ENCODE results near the gene SCAI.
A peak's percentile ranks its signal among the peaks of the same experiment; 100 is the strongest.
"Not testable (repeated sequence)": the region's sequence is repeated elsewhere in the genome, so short reads cannot be mapped to it uniquely, and the experiment has no call there.

SCAI gene

DNA sequence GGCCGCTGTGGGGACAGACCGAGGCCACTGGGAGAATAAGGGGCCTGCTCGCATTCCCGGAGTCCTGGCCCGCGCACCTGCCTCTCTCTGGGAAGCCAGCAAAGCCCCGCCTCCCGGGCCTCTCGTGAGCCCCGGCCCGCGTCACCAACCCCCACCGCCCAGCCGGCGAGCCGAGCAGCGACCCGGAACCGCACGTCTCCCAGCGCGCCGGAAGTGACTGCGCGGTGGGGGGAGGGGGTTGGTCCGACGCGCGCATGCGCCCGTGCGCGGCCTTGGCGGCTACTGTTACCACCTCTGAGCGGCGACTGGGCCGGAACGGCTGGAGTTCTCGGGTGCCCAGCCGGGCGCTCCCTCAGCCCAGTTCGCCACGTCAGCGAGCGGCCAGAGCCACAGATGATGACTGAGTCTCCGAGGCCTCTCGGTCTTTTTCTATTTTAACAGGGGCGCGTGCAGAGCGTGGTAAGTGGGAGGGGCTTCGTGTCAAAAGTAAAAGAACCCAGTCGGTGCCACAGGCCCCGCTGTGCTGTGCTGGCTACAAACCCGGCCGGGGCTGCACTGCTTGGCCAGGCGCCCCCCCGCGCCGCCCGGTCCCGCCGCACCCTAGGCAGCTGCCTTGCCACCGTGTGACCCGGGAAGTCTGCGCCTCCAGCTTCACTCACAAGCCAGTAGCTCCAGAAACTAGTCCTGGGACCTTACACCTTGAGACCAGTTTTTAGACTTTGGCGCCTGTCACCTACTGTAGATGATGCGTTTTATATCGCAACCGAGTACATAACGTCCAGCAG is 202.2 kb downstream of the SCAI start, which contains the start of gene GOLGA1:
GOLGA1 (minus strand) TSS at position 190 of the 785 bp plus-strand sequence. CDS start 2,372 bp downstream, outside the sequence.
- peaks cover 22% of the 10 kb centered on the region for H3K36me3 Mint-ChIP-seq (ENCODE audit: insufficient read depth)

DNA sequence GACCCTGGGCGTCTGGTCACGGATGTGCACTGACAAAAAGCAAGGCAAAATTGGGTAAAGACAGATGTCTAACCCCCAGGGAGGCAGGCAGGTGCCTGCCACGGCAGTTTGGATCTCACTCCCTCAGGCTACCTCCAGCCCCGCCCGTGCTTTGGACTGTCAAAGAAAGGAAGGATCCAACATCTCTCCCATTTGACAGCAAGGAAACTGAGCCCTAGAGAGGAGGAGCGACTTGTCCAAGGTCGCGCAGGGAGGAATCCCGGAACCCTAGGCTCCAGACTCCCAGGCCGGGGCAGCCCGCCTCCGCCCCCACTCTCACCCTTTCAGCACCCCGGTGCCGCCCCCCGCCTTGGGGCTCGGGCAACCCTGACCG is 202.8 kb downstream of the SCAI start:
- peak overlapping the region; percentile 96 for H3K27ac Mint-ChIP-seq (ENCODE audit: low read depth)
- H3K9me3 Mint-ChIP-seq: no peaks in the 10 kb centered on the region
- no peaks in the 10 kb centered on the region for H3K27me3 Mint-ChIP-seq
- H3K36me3 Mint-ChIP-seq (ENCODE audit: insufficient read depth): peaks cover 28% of the 10 kb centered on the region
- H3K4me3 Mint-ChIP-seq: peak overlapping the region; percentile 88
- H3K4me1 Mint-ChIP-seq: peaks cover 29% of the 10 kb centered on the region
- DNase-seq (ENCODE audit: low spot score in 2 of 2) (no peak), ATAC-seq (replicated peaks; ENCODE audit: extremely low read depth, poor library complexity, severe bottlenecking) (peak; percentile 3)

More for the DNA sequence above, 202.2 kb downstream of the SCAI start, which contains the start of gene GOLGA1:
- Mint-ChIP-seq H3K4me3 (peak within 1 kb of the TSS; percentile 88), H3K4me1 (peaks cover 29% of the 10 kb centered on the region), H3K27ac (ENCODE audit: low read depth) (peak within 1 kb of the TSS; percentile 96), H3K27me3 (no peaks in the 10 kb centered on the region), H3K9me3 (no peaks in the 10 kb centered on the region)
- peak; percentile 90 for ATAC-seq (replicated peaks; ENCODE audit: extremely low read depth, poor library complexity, severe bottlenecking)
- DNase-seq (ENCODE audit: low spot score in 2 of 2): peak; percentile 87 to 88

DNA sequence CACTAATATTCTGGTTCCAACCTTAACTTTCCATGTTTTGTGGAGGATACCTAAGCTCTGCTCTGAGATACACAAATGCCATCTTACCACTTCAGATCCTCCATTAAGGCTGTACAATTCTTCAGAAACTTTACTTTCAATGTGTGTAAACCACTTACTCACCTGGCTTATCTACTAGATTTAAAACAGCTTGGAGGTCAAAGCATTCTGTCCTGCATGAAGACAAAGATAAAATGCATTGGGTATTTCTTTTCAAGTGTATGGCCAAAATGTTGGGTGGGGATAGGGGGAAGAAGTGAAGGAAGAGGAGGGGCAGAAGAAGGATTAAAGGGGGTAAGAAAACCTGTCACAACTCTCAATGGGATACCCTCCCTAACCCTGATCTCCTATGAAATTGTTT is 203.4 kb downstream of the SCAI start:
- Mint-ChIP-seq H3K4me3 (peak overlapping the region; percentile 88), H3K36me3 (ENCODE audit: insufficient read depth) (peaks cover 31% of the 10 kb centered on the region), H3K9me3 (no peaks in the 10 kb centered on the region), H3K4me1 (peaks cover 29% of the 10 kb centered on the region), H3K27ac (ENCODE audit: low read depth) (peak overlapping the region; percentile 96), H3K27me3 (no peaks in the 10 kb centered on the region)
- DNase-seq (ENCODE audit: low spot score in 2 of 2) (no peak), ATAC-seq (replicated peaks; ENCODE audit: extremely low read depth, poor library complexity, severe bottlenecking) (no peak)

DNA sequence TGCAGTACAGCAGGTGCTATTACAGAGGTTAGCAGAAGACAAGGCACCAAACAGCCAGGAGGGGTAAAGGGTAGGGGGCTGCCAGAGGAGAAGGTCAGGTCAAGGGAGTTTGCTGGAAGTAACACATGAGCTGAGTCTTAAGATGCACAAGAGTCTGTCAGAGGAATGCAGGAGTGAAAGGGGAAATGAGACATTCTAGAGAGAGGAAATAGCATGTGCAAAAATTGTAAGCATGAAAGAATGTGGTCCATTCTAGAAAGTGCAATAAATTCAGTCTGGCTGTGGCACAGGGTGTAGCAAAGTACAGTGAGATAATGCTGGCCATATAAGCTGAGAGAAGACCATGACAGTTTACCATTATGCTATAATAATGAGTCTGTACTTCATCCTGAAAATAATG is 209.0 kb downstream of the SCAI start:
- DNase-seq (ENCODE audit: low spot score in 2 of 2): no peak
- Mint-ChIP-seq H3K36me3 (ENCODE audit: insufficient read depth) (peaks cover 39% of the 10 kb centered on the region), H3K27ac (ENCODE audit: low read depth) (no peak overlapping the region), H3K27me3 (no peaks in the 10 kb centered on the region), H3K4me3 (no peak overlapping the region), H3K9me3 (no peaks in the 10 kb centered on the region), H3K4me1 (peaks cover 16% of the 10 kb centered on the region)
- ATAC-seq (replicated peaks; ENCODE audit: extremely low read depth, poor library complexity, severe bottlenecking): no peak

DNA sequence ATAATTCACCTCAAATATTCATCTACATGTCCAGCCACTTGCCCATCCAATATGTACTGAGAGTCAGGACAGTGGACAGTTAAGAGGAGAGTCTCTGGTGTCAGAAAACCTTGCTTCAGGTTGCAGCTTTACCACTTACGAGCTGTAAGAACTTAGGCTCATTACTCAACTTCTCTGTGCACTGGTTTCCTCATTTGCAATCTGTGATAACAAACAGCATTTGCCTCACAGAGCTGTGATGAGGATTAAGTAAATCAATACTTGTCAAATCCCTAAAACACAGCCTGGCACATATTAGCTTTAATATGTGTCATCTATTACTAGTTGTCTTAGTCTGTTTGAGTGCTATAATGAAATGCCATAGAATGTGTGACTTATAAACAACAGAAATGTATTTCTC is 211.0 kb downstream of the SCAI start:
- Mint-ChIP-seq H3K4me1 (peaks cover 10% of the 10 kb centered on the region), H3K27me3 (no peaks in the 10 kb centered on the region), H3K27ac (ENCODE audit: low read depth) (no peak overlapping the region), H3K9me3 (no peaks in the 10 kb centered on the region), H3K36me3 (ENCODE audit: insufficient read depth) (peaks cover 42% of the 10 kb centered on the region), H3K4me3 (no peak overlapping the region)
- DNase-seq (ENCODE audit: low spot score in 2 of 2) (no peak), ATAC-seq (replicated peaks; ENCODE audit: extremely low read depth, poor library complexity, severe bottlenecking) (no peak)

DNA sequence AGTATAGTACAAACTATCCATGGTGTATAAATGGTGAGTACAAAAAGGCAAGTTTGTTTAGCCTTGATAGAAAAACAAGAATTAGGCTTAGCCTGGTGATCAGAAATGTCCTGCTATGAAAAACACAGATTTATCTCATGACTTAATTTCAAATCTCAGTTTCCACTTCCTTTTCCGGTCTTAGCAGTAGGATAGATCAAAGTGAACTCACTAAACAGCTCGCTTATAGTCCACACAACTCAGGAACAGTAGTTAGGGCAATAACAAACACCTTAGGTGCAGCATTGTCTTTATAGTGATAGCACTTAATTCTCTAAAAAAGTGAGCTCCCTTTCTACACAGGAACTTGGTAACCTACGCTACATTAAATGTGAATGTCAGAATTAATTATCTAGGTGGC is 213.9 kb downstream of the SCAI start:
- no peaks in the 10 kb centered on the region for H3K9me3 Mint-ChIP-seq
- H3K4me3 Mint-ChIP-seq: no peak overlapping the region
- H3K4me1 Mint-ChIP-seq: peaks cover 15% of the 10 kb centered on the region
- H3K27ac Mint-ChIP-seq (ENCODE audit: low read depth): no peak overlapping the region
- DNase-seq (ENCODE audit: low spot score in 2 of 2): no peak
- H3K36me3 Mint-ChIP-seq (ENCODE audit: insufficient read depth): peaks cover 38% of the 10 kb centered on the region
- no peaks in the 10 kb centered on the region for H3K27me3 Mint-ChIP-seq
- ATAC-seq (replicated peaks; ENCODE audit: extremely low read depth, poor library complexity, severe bottlenecking): no peak

DNA sequence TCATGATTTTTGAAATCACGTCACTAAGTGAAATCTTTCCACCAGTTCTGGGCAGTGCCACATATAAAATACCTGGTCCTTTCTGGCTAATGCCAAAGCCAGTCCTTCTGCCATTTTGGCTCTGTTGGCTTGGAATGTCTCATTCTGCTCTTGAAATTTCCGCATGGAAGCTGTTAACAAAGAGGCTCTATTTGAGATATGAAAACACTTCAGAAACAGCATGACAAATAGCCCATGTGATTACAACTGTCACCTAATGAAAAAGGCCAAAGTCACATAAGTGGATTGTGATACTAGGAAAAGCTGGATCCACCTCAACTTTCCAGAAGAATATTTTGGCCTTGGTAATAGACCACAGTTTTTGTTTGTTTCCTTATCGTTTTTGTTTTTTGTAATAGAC is 215.2 kb downstream of the SCAI start:
- ATAC-seq (replicated peaks; ENCODE audit: extremely low read depth, poor library complexity, severe bottlenecking) (no peak), DNase-seq (ENCODE audit: low spot score in 2 of 2) (no peak)
- H3K27me3 Mint-ChIP-seq: no peaks in the 10 kb centered on the region
- H3K36me3 Mint-ChIP-seq (ENCODE audit: insufficient read depth): peaks cover 42% of the 10 kb centered on the region
- no peak overlapping the region for H3K27ac Mint-ChIP-seq (ENCODE audit: low read depth)
- H3K4me3 Mint-ChIP-seq: no peak overlapping the region
- no peaks in the 10 kb centered on the region for H3K9me3 Mint-ChIP-seq
- H3K4me1 Mint-ChIP-seq: peaks cover 7% of the 10 kb centered on the region

DNA sequence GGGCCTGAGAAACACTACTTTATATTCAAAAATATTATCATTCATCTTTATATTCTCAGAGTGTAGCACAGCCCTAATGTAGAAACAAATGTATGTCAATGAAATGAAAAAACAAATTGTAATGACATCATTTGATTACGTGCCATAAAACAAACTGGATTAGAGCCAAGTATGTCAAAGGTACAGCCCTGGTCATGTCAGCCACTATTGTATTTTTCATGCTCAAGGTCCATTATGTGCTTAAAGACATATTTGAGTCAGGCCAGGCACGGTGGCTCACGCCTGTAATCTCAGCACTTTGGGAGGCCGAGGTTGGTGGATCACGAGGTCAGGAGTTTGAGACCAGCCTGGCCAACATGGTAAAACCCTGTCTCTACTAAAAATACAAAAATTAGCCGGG is 222.9 kb downstream of the SCAI start:
- H3K36me3 Mint-ChIP-seq (ENCODE audit: insufficient read depth): peaks cover 41% of the 10 kb centered on the region
- not testable (repeated sequence) for H3K4me1 Mint-ChIP-seq; DNase-seq (ENCODE audit: low spot score in 2 of 2); H3K27ac Mint-ChIP-seq (ENCODE audit: low read depth); H3K27me3 Mint-ChIP-seq; H3K4me3 Mint-ChIP-seq; ATAC-seq (replicated peaks; ENCODE audit: extremely low read depth, poor library complexity, severe bottlenecking); H3K9me3 Mint-ChIP-seq

DNA sequence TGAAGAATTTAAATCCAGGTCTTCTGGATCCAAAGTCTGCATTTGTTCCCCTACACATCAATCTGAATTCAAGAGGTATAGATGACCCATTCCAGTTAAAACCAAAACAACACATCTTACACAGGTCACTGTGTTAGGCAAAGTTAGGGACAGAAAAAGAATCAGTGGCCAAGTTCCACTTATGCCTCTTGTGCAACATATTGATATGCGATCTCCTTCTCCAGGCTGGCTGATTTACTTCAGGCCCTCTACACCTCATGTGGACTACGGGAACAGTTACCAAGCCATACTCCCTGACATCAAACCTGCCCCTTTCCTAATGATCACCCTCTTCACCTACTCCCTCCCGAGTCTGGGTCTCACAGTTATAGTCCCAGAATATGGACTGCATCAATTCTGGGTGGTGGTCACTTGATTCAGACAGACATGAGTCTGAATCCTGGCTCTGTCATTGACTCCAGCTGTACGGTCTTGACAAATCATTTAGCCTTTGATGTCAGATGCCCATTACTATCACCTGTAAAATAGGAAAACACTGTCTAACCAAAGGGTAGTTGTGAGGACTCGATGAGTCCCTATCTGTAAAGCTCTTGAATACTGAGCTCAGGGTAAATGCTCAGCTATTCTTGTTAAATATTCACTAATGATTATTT is 228.4 kb downstream of the SCAI start:
- Mint-ChIP-seq H3K36me3 (ENCODE audit: insufficient read depth) (peaks cover 22% of the 10 kb centered on the region), H3K27me3 (no peaks in the 10 kb centered on the region), H3K27ac (ENCODE audit: low read depth) (no peak overlapping the region), H3K4me3 (no peak overlapping the region), H3K4me1 (peaks cover 16% of the 10 kb centered on the region), H3K9me3 (no peaks in the 10 kb centered on the region)
- ATAC-seq (replicated peaks; ENCODE audit: extremely low read depth, poor library complexity, severe bottlenecking): no peak
- no peak for DNase-seq (ENCODE audit: low spot score in 2 of 2)

DNA sequence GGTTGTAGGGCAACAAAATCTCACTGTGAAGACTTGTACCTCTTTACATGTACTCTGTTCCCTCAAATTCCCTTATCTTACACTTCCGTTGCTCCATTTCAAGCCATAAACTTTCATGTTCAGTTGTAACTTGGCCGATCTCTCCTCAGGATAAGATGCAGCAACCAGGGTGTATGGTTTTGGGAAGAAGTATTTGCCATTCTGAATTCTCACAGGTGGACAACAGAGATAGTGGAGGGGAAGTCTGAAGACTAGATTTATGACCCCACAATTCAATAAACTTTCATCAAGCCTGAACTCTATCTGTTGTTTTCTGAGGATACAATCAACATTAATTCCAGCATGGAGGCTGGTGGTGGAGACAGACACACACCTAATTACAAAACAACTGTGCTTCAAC is 229.9 kb downstream of the SCAI start:
- peaks cover 22% of the 10 kb centered on the region for H3K36me3 Mint-ChIP-seq (ENCODE audit: insufficient read depth)
- no peak for ATAC-seq (replicated peaks; ENCODE audit: extremely low read depth, poor library complexity, severe bottlenecking)
- no peaks in the 10 kb centered on the region for H3K9me3 Mint-ChIP-seq
- no peak for DNase-seq (ENCODE audit: low spot score in 2 of 2)
- no peak overlapping the region for H3K4me3 Mint-ChIP-seq
- no peak overlapping the region for H3K27ac Mint-ChIP-seq (ENCODE audit: low read depth)
- peaks cover 16% of the 10 kb centered on the region for H3K4me1 Mint-ChIP-seq
- no peaks in the 10 kb centered on the region for H3K27me3 Mint-ChIP-seq

DNA sequence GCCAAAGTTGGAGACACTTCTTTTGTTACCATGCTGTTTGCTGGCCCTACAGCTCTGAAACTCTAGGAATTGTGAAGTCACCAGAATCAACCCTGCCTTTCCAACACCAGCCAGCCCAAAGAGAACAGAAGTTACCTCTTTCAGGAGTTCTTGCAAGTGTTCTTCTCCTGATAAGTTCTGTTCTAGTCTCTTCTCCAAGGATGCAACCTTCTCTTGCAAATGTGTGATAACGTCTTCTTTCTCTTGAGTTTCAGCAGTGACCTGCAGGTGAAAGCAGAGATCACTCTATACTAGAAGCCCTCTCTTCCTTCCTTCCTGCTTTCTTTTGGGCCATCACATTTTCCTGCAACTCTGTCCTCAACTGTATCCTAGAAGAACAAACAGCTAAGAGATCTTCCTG is 231.6 kb downstream of the SCAI start:
- no peaks in the 10 kb centered on the region for H3K9me3 Mint-ChIP-seq
- DNase-seq (ENCODE audit: low spot score in 2 of 2) (no peak), ATAC-seq (replicated peaks; ENCODE audit: extremely low read depth, poor library complexity, severe bottlenecking) (no peak)
- no peaks in the 10 kb centered on the region for H3K27me3 Mint-ChIP-seq
- H3K36me3 Mint-ChIP-seq (ENCODE audit: insufficient read depth): peaks cover 26% of the 10 kb centered on the region
- no peak overlapping the region for H3K27ac Mint-ChIP-seq (ENCODE audit: low read depth)
- H3K4me3 Mint-ChIP-seq: no peak overlapping the region
- peaks cover 16% of the 10 kb centered on the region for H3K4me1 Mint-ChIP-seq

DNA sequence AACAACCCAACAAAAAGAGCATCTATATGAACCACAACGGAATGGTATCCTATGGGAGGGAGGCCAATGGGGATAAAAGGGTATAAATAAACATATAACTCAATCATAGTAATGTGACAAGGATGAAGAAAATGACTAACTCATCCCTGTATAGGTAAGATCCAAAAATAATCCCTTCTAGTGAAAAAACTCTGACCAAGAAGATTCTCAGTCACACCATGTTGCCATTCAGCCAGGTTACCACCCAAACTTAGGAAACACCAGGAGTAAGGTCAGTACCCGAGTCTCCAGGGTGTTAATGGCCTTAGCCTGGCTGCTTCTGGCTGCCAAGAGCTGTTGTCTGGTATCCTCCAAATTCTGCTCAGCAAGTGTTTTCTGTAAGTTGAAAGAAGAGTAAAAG is 235.2 kb downstream of the SCAI start:
- no peak for ATAC-seq (replicated peaks; ENCODE audit: extremely low read depth, poor library complexity, severe bottlenecking)
- Mint-ChIP-seq H3K4me1 (peaks cover 12% of the 10 kb centered on the region), H3K9me3 (no peaks in the 10 kb centered on the region), H3K36me3 (ENCODE audit: insufficient read depth) (peaks cover 42% of the 10 kb centered on the region), H3K27me3 (no peaks in the 10 kb centered on the region), H3K4me3 (no peak overlapping the region), H3K27ac (ENCODE audit: low read depth) (peak overlapping the region; percentile 17)
- no peak for DNase-seq (ENCODE audit: low spot score in 2 of 2)

DNA sequence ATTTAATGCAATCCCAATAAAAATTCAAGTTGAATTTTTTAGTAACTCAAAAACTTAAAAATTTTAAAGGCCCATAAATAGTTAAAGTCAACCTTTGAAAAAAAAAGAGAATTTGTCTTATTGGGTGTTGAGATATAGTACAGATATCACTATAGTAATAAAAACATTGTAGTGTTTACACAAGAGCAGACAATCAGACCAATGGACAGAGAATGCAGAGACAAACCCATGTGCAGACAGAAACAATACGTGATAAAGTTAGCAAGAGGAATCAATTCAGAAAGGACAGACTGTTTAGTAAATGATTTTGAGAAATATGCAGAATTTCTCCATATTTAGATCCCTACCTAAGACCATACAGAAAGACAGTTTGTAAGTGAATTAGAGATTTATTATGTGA is 236.4 kb downstream of the SCAI start:
- Mint-ChIP-seq H3K27me3 (no peaks in the 10 kb centered on the region), H3K9me3 (no peaks in the 10 kb centered on the region), H3K27ac (ENCODE audit: low read depth) (no peak overlapping the region), H3K4me1 (peaks cover 12% of the 10 kb centered on the region), H3K4me3 (no peak overlapping the region), H3K36me3 (ENCODE audit: insufficient read depth) (peaks cover 42% of the 10 kb centered on the region)
- no peak for DNase-seq (ENCODE audit: low spot score in 2 of 2)
- ATAC-seq (replicated peaks; ENCODE audit: extremely low read depth, poor library complexity, severe bottlenecking): no peak
